HL-60 (cell line): ENCODE results near the gene DDX52.

ENCODE experiments used
- DNase-seq, 2 experiments: peaks; one replicate each; pipeline ENCODE4 v3.0.0-alpha.2; 2010 to 2020; ENCODE audit warnings: low read depth in 1 of 2, low spot score in 1 of 2
- H3K27ac ChIP-seq: fragments of 250-450 bp; sonication (Bioruptor Pico); replicated peaks from 2 replicates; pipeline ENCODE4 v1.5.1; 2020; ENCODE audit warnings: mild to moderate bottlenecking, moderate library complexity
- H3K27me3 ChIP-seq: fragments of 250-450 bp; sonication (Bioruptor Pico); 2 replicates; pipeline ENCODE4 v1.5.1; 2021; ENCODE audit warnings: mild to moderate bottlenecking, moderate library complexity; ENCODE audit not compliant: insufficient read depth, poor library complexity, severe bottlenecking
- H3K4me3 ChIP-seq: replicated peaks from 2 replicates; pipeline ENCODE4 v1.5.1; 2011; ENCODE audit warnings: mild to moderate bottlenecking, control low read depth, low read length; ENCODE audit not compliant: insufficient read depth
- CTCF ChIP-seq: IDR thresholded peaks from one replicate; pipeline ENCODE4 v1.5.1; 2011; ENCODE audit warnings: low read length, control low read depth, inconsistent platforms; ENCODE audit not compliant: insufficient read depth
- GABPA ChIP-seq: IDR thresholded peaks from 2 replicates; pipeline ENCODE4 v1.6.1; 2012; ENCODE audit warnings: low read depth
- POLR2AphosphoS5 ChIP-seq: IDR thresholded peaks from 2 replicates; pipeline ENCODE4 v1.6.1; 2012; ENCODE audit warnings: low read depth
- REST ChIP-seq: IDR thresholded peaks from 2 replicates; pipeline ENCODE4 v1.6.1; 2012; ENCODE audit warnings: low read depth; ENCODE audit not compliant: insufficient replicate concordance
- SPI1 ChIP-seq: IDR thresholded peaks from 2 replicates; pipeline ENCODE4 v1.6.1; 2012; ENCODE audit warnings: low read depth, mild to moderate bottlenecking, borderline replicate concordance

The DDX52 gene

DNA sequence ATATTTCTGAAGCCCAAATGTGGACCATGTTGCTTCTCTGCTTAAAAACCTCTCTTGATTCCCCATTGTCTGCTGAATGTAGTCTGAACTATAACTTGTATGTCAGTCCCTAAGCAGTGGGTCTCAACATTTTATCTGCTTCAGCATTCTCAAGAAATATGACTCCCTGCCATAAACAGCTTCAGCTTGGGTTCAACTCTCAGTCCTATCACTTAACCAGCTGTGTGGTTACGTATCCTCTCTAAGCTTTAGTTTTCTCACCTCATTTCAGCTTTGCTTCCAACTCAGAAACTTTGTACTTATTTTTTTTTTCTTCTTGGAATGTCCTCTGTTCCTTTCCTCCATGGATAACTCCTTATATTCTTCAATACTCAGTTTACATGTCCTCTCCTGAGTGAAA, 4.6 kb upstream of the DDX52 start:
- Histone ChIP-seq H3K27ac (no peak overlapping the region), H3K27me3 (peaks cover 14% of the 10 kb centered on the region), H3K4me3 (no peak overlapping the region)
- no peak for DNase-seq
- TF ChIP-seq CTCF (no peak), REST (no peak), GABPA (no peak), SPI1 (no peak), POLR2AphosphoS5 (no peak)

- no peak overlapping the region for H3K27ac ChIP-seq
- peak overlapping the region; percentile 86 for H3K4me3 ChIP-seq
- DNase-seq = no peak
- TF ChIP-seq POLR2AphosphoS5 (no peak), SPI1 (no peak), CTCF (no peak), REST (no peak), GABPA (no peak)
- peaks cover 11% of the 10 kb centered on the region for H3K27me3 ChIP-seq
These were observed 623 bp upstream of the DDX52 start for GRCh38 chr17:37643869-37644268.

GRCh38 chr17:37642681-37643080, 565 bp downstream of the DDX52 start:
- H3K4me3 ChIP-seq = peak overlapping the region; percentile 86
- H3K27ac ChIP-seq = peak overlapping the region; percentile 73
- no peak for TF ChIP-seq REST
- TF ChIP-seq POLR2AphosphoS5 = no peak
- no peak for TF ChIP-seq CTCF
- no peak for TF ChIP-seq GABPA
- no peak for TF ChIP-seq SPI1
- no peak for DNase-seq
- H3K27me3 ChIP-seq = peaks cover 7% of the 10 kb centered on the region
